Activated B cell treated with CpG ODN at 0.5 μM for 24 hours (primary cell): ENCODE results near the gene GRM7. TPM values are rescaled to one million over a fixed set of nuclear protein-coding genes. Genes with fewer than 3 reads are reported as not detected.

Source experiments
- ATAC-seq: fragments of 200-7000 bp; cut with Tn5 transposase; one replicate; pipeline ENCODE4 v1.10.0; 2021; ENCODE audit warnings: low read depth, mild to moderate bottlenecking, moderate library complexity
- CTCF ChIA-PET: fragments of 350-600 bp; sonication (Branson Sonifier 250); formaldehyde crosslinking; loops from one replicate; lab custom pipeline; 2021; ENCODE audit warnings: antibody characterized with exemption; lab: Charles Lee
- POLR2A ChIA-PET: fragments of 350-600 bp; sonication (Branson Sonifier 250); formaldehyde crosslinking; loops from one replicate; lab custom pipeline; 2021; ENCODE audit warnings: antibody characterized with exemption; lab: Charles Lee
- DNase-seq: peaks from one replicate; pipeline ENCODE4 v3.0.0; 2022
- H3K27ac Mint-ChIP-seq: one replicate; pipeline ENCODE4 v1.8.0; 2020; ENCODE audit warnings: mixed read lengths
- H3K27me3 Mint-ChIP-seq: one replicate; pipeline ENCODE4 v1.8.0; 2021; ENCODE audit warnings: mixed read lengths
- H3K36me3 Mint-ChIP-seq: one replicate; pipeline ENCODE4 v1.8.0; 2021; ENCODE audit warnings: low read depth, mixed read lengths
- H3K4me1 Mint-ChIP-seq: one replicate; pipeline ENCODE4 v1.8.0; 2021; ENCODE audit warnings: mixed read lengths
- H3K4me3 Mint-ChIP-seq: one replicate; pipeline ENCODE4 v1.8.0; 2020; ENCODE audit warnings: mild to moderate bottlenecking, mixed read lengths
- H3K9me3 Mint-ChIP-seq: one replicate; pipeline ENCODE4 v1.8.0; 2020; ENCODE audit warnings: mixed read lengths
- CTCF ChIP-seq: fragments of 200-600 bp; IDR thresholded peaks from one replicate; pipeline ENCODE4 v1.8.0; 2022; ENCODE audit warnings: antibody characterized with exemption, mild to moderate bottlenecking
- intact Hi-C: fragments of 100-400 bp; cut with micrococcal nuclease; formaldehyde crosslinking; loops from one replicate; pipeline ENCODE4 v1.15.1; 2024
- total RNA-seq: library from RNA; stranded (reverse); gene quantifications from 2 replicates; pipeline ENCODE4 v1.2.3, GENCODE V29; 2022

Gene GRM7
- total RNA-seq, 1 donor from 2014 or later = not detected

DNA sequence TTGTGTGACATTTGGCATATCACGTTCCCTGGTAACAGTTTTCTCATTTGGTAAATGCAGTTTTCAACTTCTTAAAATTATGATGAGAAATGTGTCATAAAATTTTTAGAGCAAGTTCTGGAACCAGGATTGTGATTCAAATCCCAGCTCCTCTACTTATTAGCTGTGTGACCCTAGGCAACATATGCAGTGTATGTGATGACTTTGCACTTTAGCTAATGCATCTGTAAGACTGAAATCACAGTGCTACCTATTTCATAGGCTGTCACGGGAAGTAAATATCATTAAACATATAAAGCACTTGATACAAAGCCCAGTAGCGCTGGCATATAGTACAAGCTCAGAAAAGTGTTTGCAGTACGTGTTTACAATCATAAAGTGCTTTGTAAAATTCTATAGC, 419.4 kb downstream of the GRM7 start:
- DNase-seq (no peak), ATAC-seq (no peak)
- ChIA-PET POLR2A (no interaction called here), CTCF (no interaction called here)
- no peaks in the 10 kb centered on the region for H3K36me3 Mint-ChIP-seq
- intact Hi-C loops = no loop called here
- no peak overlapping the region for H3K27ac Mint-ChIP-seq
- H3K4me1 Mint-ChIP-seq = no peaks in the 10 kb centered on the region
- H3K27me3 Mint-ChIP-seq = no peaks in the 10 kb centered on the region
- TF ChIP-seq CTCF = no peak
- H3K4me3 Mint-ChIP-seq = no peak overlapping the region
- H3K9me3 Mint-ChIP-seq = peaks cover 2% of the 10 kb centered on the region

DNA sequence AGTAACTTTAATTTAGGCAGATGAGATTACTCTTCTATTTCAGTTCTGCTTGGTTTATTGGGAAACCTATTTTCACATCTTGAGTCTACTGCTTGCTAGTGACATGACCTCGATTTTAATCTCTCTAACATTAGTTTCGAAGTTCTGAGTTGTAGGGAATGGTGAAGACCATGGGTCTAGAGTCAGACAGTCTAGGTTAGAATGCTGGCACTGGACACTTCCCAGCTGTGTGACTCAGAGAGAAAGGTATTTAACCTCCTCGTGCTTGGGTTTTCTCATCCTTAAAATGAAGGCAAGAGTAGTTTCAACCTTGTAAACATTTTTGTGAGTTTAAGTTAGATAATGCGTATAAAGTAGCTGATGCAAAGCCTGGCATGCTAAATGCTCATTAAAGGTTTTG, 422.1 kb downstream of the GRM7 start:
- ChIA-PET CTCF (no interaction called here), POLR2A (no interaction called here)
- ATAC-seq (no peak), DNase-seq (no peak)
- H3K4me1 Mint-ChIP-seq = no peaks in the 10 kb centered on the region
- TF ChIP-seq CTCF = no peak
- no peaks in the 10 kb centered on the region for H3K27me3 Mint-ChIP-seq
- intact Hi-C loops = no loop called here
- H3K36me3 Mint-ChIP-seq = no peaks in the 10 kb centered on the region
- H3K4me3 Mint-ChIP-seq = no peak overlapping the region
- H3K9me3 Mint-ChIP-seq = no peaks in the 10 kb centered on the region
- no peak overlapping the region for H3K27ac Mint-ChIP-seq

- Mint-ChIP-seq H3K9me3 (no peaks in the 10 kb centered on the region), H3K36me3 (no peaks in the 10 kb centered on the region), H3K4me1 (no peaks in the 10 kb centered on the region), H3K4me3 (no peak overlapping the region), H3K27me3 (no peaks in the 10 kb centered on the region), H3K27ac (no peak overlapping the region)
- intact Hi-C loops = no loop called here
- no peak for DNase-seq
- CTCF ChIA-PET = no interaction called here
- ATAC-seq = no peak
- POLR2A ChIA-PET = no interaction called here
- TF ChIP-seq CTCF = no peak
Observed at GRCh38 chr3:7285505-7285904, 424.6 kb downstream of the GRM7 start.

GRCh38 chr3:7288133-7288532, 427.2 kb downstream of the GRM7 start:
- CTCF ChIA-PET = no interaction called here
- no peaks in the 10 kb centered on the region for H3K9me3 Mint-ChIP-seq
- TF ChIP-seq CTCF = no peak
- H3K4me1 Mint-ChIP-seq = no peaks in the 10 kb centered on the region
- intact Hi-C loops = no loop called here
- H3K4me3 Mint-ChIP-seq = no peak overlapping the region
- H3K27me3 Mint-ChIP-seq = no peaks in the 10 kb centered on the region
- DNase-seq (no peak), ATAC-seq (no peak)
- POLR2A ChIA-PET = no interaction called here
- no peaks in the 10 kb centered on the region for H3K36me3 Mint-ChIP-seq
- H3K27ac Mint-ChIP-seq = no peak overlapping the region

- intact Hi-C loops = no loop called here
- no peak overlapping the region for H3K4me3 Mint-ChIP-seq
Observed at GRCh38 chr3:7289121-7289520, 428.2 kb downstream of the GRM7 start.

More at GRCh38 chr3:7289121-7289520, 428.2 kb downstream of the GRM7 start:
- no peak for DNase-seq
- ATAC-seq = no peak
- ChIA-PET CTCF (no interaction called here), POLR2A (no interaction called here)
- Mint-ChIP-seq H3K9me3 (peaks cover 4% of the 10 kb centered on the region), H3K27ac (no peak overlapping the region), H3K4me1 (no peaks in the 10 kb centered on the region), H3K36me3 (no peaks in the 10 kb centered on the region), H3K27me3 (no peaks in the 10 kb centered on the region)
- TF ChIP-seq CTCF = no peak
